Activated CD4-positive, alpha-beta T cell treated with anti-CD3 and anti-CD28 coated beads, Interleukin-2, amount 10 ng/mL, durations not matched to agents 7 days and 5 days (primary cell): ENCODE data around the gene RARS1. TPM values are rescaled to one million over a fixed set of nuclear protein-coding genes. Genes with fewer than 3 reads are reported as not detected.
"Not testable (repeated sequence)": the region's sequence is repeated elsewhere in the genome, so short reads cannot be mapped to it uniquely, and the experiment has no call there.

Source experiments
- CTCF ChIA-PET: fragments of 350-600 bp; sonication (Branson Sonifier 250); formaldehyde crosslinking; loops from one replicate; lab custom pipeline; 2021; ENCODE audit warnings: antibody characterized with exemption; lab: Charles Lee
- POLR2A ChIA-PET: fragments of 350-600 bp; sonication (Branson Sonifier 250); formaldehyde crosslinking; loops from one replicate; lab custom pipeline; 2021; ENCODE audit warnings: antibody characterized with exemption; lab: Charles Lee
- DNase-seq: peaks from one replicate; pipeline ENCODE4 v3.0.0-alpha.2; 2020
- H3K27ac Mint-ChIP-seq: one replicate; pipeline ENCODE4 v1.8.0; 2021; ENCODE audit warnings: mild to moderate bottlenecking, moderate library complexity, mixed read lengths
- H3K27me3 Mint-ChIP-seq: one replicate; pipeline ENCODE4 v1.8.0; 2021; ENCODE audit warnings: mixed read lengths
- H3K36me3 Mint-ChIP-seq: one replicate; pipeline ENCODE4 v1.8.0; 2021; ENCODE audit warnings: low read depth, mixed read lengths
- H3K4me1 Mint-ChIP-seq: one replicate; pipeline ENCODE4 v1.8.0; 2021; ENCODE audit warnings: mixed read lengths
- H3K4me3 Mint-ChIP-seq: one replicate; pipeline ENCODE4 v1.8.0; 2021; ENCODE audit warnings: mild to moderate bottlenecking, moderate library complexity, mixed read lengths
- H3K9me3 Mint-ChIP-seq: one replicate; pipeline ENCODE4 v1.8.0; 2021; ENCODE audit warnings: mixed read lengths
- total RNA-seq, 2 experiments: library from RNA; stranded (reverse); gene quantifications; one replicate each; pipeline ENCODE4 v1.2.3, GENCODE V29; 2021

The RARS1 gene
- total RNA-seq, 2 experiments from 2014 or later, result 68.2 to 70.5 TPM

- POLR2A ChIA-PET, result interaction anchor here (0.7 kb wide), 1 partner anchor 63 kb away, joined by 4 read pairs; no protein-coding TSS in a partner anchor
- H3K9me3 Mint-ChIP-seq, result no peaks in the 10 kb centered on the region
- CTCF ChIA-PET, result no interaction called here
- H3K36me3 Mint-ChIP-seq, result peaks cover 68% of the 10 kb centered on the region
- no peak for DNase-seq
- H3K4me1 Mint-ChIP-seq, result peaks cover 2% of the 10 kb centered on the region
- H3K27ac Mint-ChIP-seq, result no peak overlapping the region
- no peaks in the 10 kb centered on the region for H3K27me3 Mint-ChIP-seq
- H3K4me3 Mint-ChIP-seq, result no peak overlapping the region
Measured at GRCh38 chr5:168494057-168494555, 7.8 kb downstream of the RARS1 start.

DNA sequence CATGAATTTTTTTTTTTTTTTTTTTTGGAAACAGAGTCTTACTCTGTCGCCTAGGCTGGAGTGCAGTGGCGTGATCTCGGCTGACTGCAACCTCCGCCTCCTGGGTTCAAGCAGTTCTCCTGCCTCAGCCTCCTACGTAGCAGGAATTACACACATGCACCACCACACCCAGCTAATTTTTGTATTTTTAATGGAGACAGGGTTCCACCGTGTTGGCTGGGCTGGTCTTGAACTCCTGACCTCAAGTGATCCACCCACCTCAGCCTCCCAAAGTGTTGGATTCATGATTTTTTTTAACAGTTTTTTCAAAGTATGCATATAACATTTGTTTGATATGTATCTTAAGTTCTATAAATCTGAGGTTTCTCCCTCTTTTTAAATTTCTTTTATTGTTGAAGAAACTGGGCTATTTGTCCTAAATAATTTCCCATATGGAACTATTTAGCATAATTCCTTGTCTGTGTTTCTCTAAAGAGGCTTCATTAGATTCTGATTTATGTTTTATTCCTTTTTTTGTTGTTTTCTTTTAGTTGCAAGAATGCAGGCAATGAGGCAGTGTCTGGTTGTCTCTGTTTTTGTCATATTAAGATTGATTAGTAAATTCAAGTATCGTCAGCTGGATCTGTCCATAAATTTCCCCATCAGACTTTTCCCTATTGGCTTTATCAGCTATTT is 16.4 kb downstream of the RARS1 start:
- Mint-ChIP-seq H3K4me3 (no peak overlapping the region), H3K27ac (no peak overlapping the region), H3K4me1 (no peaks in the 10 kb centered on the region), H3K27me3 (no peaks in the 10 kb centered on the region), H3K36me3 (peaks cover 42% of the 10 kb centered on the region), H3K9me3 (no peaks in the 10 kb centered on the region)
- POLR2A ChIA-PET, result no interaction called here
- DNase-seq, result no peak
- CTCF ChIA-PET, result no interaction called here

- H3K9me3 Mint-ChIP-seq, result peaks cover 11% of the 10 kb centered on the region
- ChIA-PET CTCF (no interaction called here), POLR2A (no interaction called here)
- H3K4me1 Mint-ChIP-seq, result no peaks in the 10 kb centered on the region
- no peaks in the 10 kb centered on the region for H3K27me3 Mint-ChIP-seq
- H3K4me3 Mint-ChIP-seq, result no peak overlapping the region
- no peak for DNase-seq
- H3K36me3 Mint-ChIP-seq, result peaks cover 86% of the 10 kb centered on the region
- no peak overlapping the region for H3K27ac Mint-ChIP-seq
Measured at GRCh38 chr5:168513861-168514428, 27.7 kb downstream of the RARS1 start.

DNA sequence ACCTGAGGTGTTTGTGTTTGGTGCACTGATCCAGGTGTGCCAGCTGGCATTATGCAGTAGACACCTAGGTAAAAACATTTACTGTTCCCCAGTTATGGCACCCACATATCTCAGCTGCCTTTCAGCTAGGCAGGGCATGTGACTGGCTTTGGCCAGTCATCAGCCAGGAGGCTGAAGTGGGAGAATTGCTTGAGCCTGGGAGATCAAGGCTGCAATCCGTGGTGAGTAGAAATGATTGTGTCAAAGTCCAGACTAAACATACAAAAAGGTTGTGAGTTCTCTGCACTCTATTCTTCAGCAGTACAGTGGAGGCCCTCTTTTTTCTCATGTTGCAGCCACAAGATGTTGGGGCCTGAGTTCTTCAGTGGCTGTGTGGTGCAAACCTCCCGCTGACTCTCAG is 39.6 kb downstream of the RARS1 start:
- Mint-ChIP-seq H3K27ac (no peak overlapping the region), H3K4me3 (no peak overlapping the region), H3K9me3 (no peaks in the 10 kb centered on the region), H3K36me3 (peaks cover 12% of the 10 kb centered on the region), H3K27me3 (peaks cover 29% of the 10 kb centered on the region), H3K4me1 (peaks cover 8% of the 10 kb centered on the region)
- CTCF ChIA-PET, result no interaction called here
- no peak for DNase-seq
- POLR2A ChIA-PET, result no interaction called here

GRCh38 chr5:168527756-168528295 is 41.6 kb downstream of the RARS1 start:
- no peak overlapping the region for H3K27ac Mint-ChIP-seq

GRCh38 chr5:168528521-168529373 is 42.5 kb downstream of the RARS1 start, which contains the start of gene FBLL1:
TSS of gene FBLL1 (plus strand) at chr5:168529305. CDS start at chr5:168529505, 200 bp downstream.
- ChIA-PET CTCF (no interaction called here), POLR2A (no interaction called here)
- peaks cover 7% of the 10 kb centered on the region for H3K36me3 Mint-ChIP-seq
- H3K27me3 Mint-ChIP-seq, result peaks cover 45% of the 10 kb centered on the region
- H3K4me1 Mint-ChIP-seq, result peaks cover 8% of the 10 kb centered on the region
- peak within 1 kb of the TSS; percentile 47 for H3K4me3 Mint-ChIP-seq
- DNase-seq, result peak; percentile 45
- no peaks in the 10 kb centered on the region for H3K9me3 Mint-ChIP-seq
- H3K27ac Mint-ChIP-seq, result peak within 1 kb of the TSS; percentile 28

More at GRCh38 chr5:168527756-168528295, 41.6 kb downstream of the RARS1 start:
- no peak for DNase-seq
- Mint-ChIP-seq H3K4me3 (no peak overlapping the region), H3K36me3 (peaks cover 7% of the 10 kb centered on the region), H3K9me3 (no peaks in the 10 kb centered on the region), H3K4me1 (peaks cover 8% of the 10 kb centered on the region), H3K27me3 (peaks cover 43% of the 10 kb centered on the region)
- ChIA-PET POLR2A (no interaction called here), CTCF (no interaction called here)

- ChIA-PET POLR2A (no interaction called here), CTCF (interaction anchor here (0.5 kb wide), 1 partner anchor 12 kb away, joined by 4 read pairs; no protein-coding TSS in a partner anchor)
- no peak for DNase-seq
- Mint-ChIP-seq H3K4me1 (peaks cover 8% of the 10 kb centered on the region), H3K4me3 (peak overlapping the region; percentile 30), H3K36me3 (peaks cover 7% of the 10 kb centered on the region), H3K9me3 (no peaks in the 10 kb centered on the region), H3K27me3 (peaks cover 45% of the 10 kb centered on the region), H3K27ac (no peak overlapping the region)
Measured at GRCh38 chr5:168529374-168530234, 43.3 kb downstream of the RARS1 start.

DNA sequence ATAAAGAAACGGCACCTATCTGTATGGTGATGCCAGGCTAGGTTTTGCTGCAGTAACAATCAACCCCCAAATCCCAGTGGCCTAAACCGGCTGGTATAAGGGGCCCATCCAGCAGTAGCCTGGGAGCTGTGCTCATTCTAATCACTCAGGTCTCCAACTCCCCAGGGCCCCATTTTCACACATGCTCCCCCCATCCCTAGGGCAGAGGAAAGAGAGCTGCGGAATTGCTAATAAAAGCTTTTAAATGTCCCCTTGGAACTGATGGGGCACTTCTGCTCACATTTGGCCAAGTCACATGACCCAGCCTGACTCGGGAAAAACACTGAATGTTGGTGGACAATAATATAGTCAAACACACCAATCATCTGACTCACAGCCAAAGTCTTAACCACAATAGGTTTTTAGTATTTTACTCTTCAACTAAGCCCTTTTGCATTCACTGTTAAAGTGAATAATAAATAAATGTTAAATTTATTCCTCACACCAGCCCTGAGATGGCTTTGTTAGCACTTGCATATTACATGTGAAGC is 44.4 kb downstream of the RARS1 start:
- DNase-seq, result no peak
- Mint-ChIP-seq H3K27ac (no peak overlapping the region), H3K27me3 (peaks cover 45% of the 10 kb centered on the region), H3K4me3 (no peak overlapping the region), H3K9me3 (no peaks in the 10 kb centered on the region), H3K4me1 (peaks cover 8% of the 10 kb centered on the region), H3K36me3 (peaks cover 7% of the 10 kb centered on the region)
- ChIA-PET CTCF (interaction anchor here (1.1 kb wide), 1 partner anchor 13 kb away, joined by 3 read pairs; no protein-coding TSS in a partner anchor), POLR2A (no interaction called here)

DNA sequence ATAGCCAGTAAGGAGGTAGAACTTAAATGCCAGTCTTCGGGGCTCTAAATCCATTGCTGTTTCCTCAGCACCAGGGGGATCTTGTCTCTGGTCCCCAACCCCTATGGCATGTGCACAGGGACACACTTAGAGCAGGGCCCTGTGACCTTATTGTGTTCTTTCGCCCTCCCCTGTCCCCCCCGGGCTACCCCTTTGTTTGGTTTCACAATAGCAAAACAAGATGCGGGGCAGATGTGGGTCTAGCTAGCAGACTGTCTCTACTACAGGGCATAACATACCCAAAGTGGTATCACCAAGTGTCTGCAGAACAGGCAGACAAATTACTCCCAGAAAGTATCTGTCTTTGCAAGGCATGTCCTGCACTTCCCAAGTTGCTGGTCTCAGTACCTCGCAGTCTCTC is 44.9 kb downstream of the RARS1 start:
- POLR2A ChIA-PET, result no interaction called here
- no peak for DNase-seq
- Mint-ChIP-seq H3K36me3 (peaks cover 7% of the 10 kb centered on the region), H3K4me1 (peaks cover 8% of the 10 kb centered on the region), H3K27ac (no peak overlapping the region), H3K27me3 (peaks cover 45% of the 10 kb centered on the region), H3K4me3 (no peak overlapping the region), H3K9me3 (no peaks in the 10 kb centered on the region)
- CTCF ChIA-PET, result interaction anchor here (1.1 kb wide), 1 partner anchor 12 kb away, joined by 3 read pairs; no protein-coding TSS in a partner anchor

DNA sequence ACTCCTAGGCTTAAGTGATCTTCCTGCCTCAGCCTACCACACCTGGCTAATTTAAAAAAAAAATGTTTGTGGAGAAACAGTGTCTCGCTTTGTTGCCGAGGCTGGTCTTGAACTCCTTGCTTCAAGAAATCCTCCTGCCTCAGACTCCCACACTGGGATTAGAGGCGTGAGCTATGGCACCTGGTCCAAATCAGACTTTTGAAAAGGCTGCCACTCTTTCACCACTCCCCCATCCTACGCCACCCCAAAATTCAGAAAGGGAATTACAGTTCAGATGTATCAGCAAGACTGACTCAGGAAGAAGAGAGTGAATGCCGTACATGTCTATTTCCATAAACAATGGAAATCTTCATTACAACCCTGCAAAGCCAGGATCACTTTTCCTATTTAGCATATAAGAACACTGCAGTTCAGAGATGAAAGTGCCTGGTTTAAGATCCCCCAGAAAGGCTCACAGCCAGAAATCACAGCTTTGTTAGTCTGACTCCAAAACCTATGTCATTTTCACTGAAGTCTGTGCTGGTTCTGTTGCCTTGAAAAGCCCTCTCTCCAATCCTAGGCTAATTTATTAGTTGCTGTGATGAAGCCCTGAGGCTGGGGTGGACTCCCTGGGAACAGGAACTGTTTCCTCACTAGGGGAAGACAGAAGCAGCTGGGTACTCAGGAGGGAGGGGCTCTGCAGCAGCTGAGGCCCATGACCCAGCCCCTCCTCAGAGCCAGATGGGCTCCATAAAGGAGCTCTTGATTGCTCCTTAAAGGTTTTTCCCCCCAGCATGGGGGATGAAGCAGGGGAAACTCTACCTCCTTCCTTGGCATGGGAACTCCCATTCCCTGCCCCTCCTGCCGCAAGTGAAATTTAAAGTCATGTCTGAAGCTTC is 46.0 kb downstream of the RARS1 start:
- Mint-ChIP-seq H3K27ac (no peak overlapping the region), H3K9me3 (no peaks in the 10 kb centered on the region), H3K4me3 (no peak overlapping the region), H3K27me3 (peaks cover 45% of the 10 kb centered on the region), H3K36me3 (peaks cover 7% of the 10 kb centered on the region), H3K4me1 (peaks cover 8% of the 10 kb centered on the region)
- POLR2A ChIA-PET, result no interaction called here
- CTCF ChIA-PET, result interaction anchor here (0.6 to 1.1 kb wide), 2 partner anchors 11 to 999 kb away, joined by 3 read pairs; no protein-coding TSS in a partner anchor
- DNase-seq, result no peak

DNA sequence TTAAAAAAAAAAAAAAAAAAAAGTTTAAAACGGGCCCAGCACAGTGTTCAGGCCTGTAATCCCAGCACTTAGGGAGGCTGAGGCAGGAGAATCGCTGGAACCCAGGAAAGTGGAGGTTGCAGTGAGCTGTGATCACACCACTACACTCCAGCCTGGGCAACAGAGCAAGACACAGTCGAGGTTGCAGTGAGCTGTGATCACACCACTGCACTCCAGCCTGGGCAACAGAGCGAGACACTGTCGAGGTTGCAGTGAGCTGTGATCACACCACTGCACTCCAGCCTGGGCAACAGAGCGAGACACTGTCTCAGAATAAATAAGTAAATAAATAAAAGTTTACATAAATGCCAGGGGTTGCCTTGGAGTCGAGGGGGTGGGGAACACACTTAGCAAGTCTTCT is 48.1 kb downstream of the RARS1 start:
- H3K9me3 Mint-ChIP-seq, DNase-seq, H3K36me3 Mint-ChIP-seq, H3K4me3 Mint-ChIP-seq, H3K4me1 Mint-ChIP-seq, POLR2A ChIA-PET, CTCF ChIA-PET, H3K27ac Mint-ChIP-seq: not testable (repeated sequence)
- H3K27me3 Mint-ChIP-seq, result peaks cover 28% of the 10 kb centered on the region
